HCT116 (cell line): Measurements from ENCODE around the gene MT4. TPM values are rescaled to one million over a fixed set of nuclear protein-coding genes. Genes with fewer than 3 reads are reported as not detected.

Source experiments
- CBX3 ChIP-seq: IDR thresholded peaks from 2 replicates; pipeline ENCODE4 v1.6.1; 2012; ENCODE audit warnings: low read depth
- CEBPB ChIP-seq: IDR thresholded peaks from 2 replicates; pipeline ENCODE4 v1.6.1; 2012; ENCODE audit warnings: low read depth
- EZH2 ChIP-seq: fragments of 200-600 bp; sonication (generic); IDR thresholded peaks from 2 replicates; pipeline ENCODE4 v1.6.1; 2017; ENCODE audit warnings: antibody characterized with exemption, mixed run types
- POLR2A ChIP-seq: IDR thresholded peaks from 2 replicates; pipeline ENCODE4 v1.7.0; 2011; ENCODE audit warnings: borderline replicate concordance; ENCODE audit not compliant: insufficient read depth, insufficient read length; ENCODE audit errors: extremely low read depth
- REST ChIP-seq: IDR thresholded peaks from 2 replicates; pipeline ENCODE4 v1.6.1; 2012; ENCODE audit warnings: low read depth
- SP1 ChIP-seq: IDR thresholded peaks from 2 replicates; pipeline ENCODE4 v1.6.1; 2012; ENCODE audit warnings: low read depth
- TCF7L2 ChIP-seq: IDR thresholded peaks from 2 replicates; pipeline ENCODE4 v1.7.0; 2011; ENCODE audit warnings: borderline replicate concordance, inconsistent platforms; ENCODE audit not compliant: insufficient read depth, insufficient read length; ENCODE audit errors: extremely low read depth
- YY1 ChIP-seq: IDR thresholded peaks from 2 replicates; pipeline ENCODE4 v1.6.1; 2011; ENCODE audit warnings: low read length, low read depth, moderate library complexity, mild to moderate bottlenecking; ENCODE audit not compliant: insufficient replicate concordance; ENCODE audit errors: extremely low read depth
- ZNF274 ChIP-seq: fragments of 200-500 bp; sonication (Bioruptor generic); IDR thresholded peaks from 2 replicates; pipeline ENCODE4 v1.6.1; 2014; ENCODE audit warnings: mild to moderate bottlenecking, low read depth, low read length, inconsistent platforms
- total RNA-seq: library from RNA; stranded (reverse); gene quantifications from one replicate; pipeline ENCODE4 v1.2.1, GENCODE V29; 2021; ENCODE audit not compliant: unreplicated experiment
- TF ChIP-seq, protein P1 (sequence below): IDR thresholded peaks from 2 replicates; pipeline ENCODE4 v1.6.1; 2011; ENCODE audit warnings: mild to moderate bottlenecking, low read length, moderate library complexity; ENCODE audit not compliant: insufficient replicate concordance; ENCODE audit errors: extremely low read depth

Gene MT4
- total RNA-seq, 1 experiment from 2014 or later = not detected

DNA sequence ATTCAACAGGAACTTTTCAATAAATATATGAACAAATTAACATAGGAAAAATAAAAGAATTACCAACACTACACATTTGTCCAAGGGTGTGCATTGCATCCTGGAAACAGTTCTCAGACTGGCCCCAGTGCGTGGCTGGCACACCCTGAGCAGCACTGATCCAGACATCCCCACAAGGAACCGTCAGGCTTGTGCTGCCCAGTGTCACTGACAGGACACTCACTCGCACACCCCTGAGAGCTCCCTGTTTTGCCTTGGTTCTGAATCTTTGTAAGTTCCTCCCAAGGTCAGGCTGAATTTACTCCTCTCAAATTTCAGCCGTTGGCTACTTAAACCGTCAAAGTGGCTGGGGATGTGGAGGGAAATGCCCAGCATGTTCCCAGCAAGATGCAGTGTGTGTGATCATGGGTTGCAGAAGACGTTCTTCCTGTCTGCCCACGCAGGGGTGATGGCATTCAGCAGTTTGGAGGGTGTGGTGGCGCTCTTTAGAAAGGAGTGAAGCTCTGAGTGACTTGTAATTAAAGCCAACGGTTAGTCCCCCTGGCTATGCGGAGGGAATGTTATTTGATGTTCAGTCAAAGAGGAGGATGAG, 45.2 kb downstream of the MT4 start (continued):
- TF ChIP-seq REST = no peak
- no peak for TF ChIP-seq EZH2
- peak; percentile 58 for TF ChIP-seq TCF7L2
- TF ChIP-seq POLR2A = peak; percentile 59
- TF ChIP-seq ZNF274 = no peak
- peak; percentile 19 for TF ChIP-seq YY1
- TF ChIP-seq SP1 = no peak
- TF ChIP-seq CEBPB = no peak
- TF ChIP-seq, protein P1, sequence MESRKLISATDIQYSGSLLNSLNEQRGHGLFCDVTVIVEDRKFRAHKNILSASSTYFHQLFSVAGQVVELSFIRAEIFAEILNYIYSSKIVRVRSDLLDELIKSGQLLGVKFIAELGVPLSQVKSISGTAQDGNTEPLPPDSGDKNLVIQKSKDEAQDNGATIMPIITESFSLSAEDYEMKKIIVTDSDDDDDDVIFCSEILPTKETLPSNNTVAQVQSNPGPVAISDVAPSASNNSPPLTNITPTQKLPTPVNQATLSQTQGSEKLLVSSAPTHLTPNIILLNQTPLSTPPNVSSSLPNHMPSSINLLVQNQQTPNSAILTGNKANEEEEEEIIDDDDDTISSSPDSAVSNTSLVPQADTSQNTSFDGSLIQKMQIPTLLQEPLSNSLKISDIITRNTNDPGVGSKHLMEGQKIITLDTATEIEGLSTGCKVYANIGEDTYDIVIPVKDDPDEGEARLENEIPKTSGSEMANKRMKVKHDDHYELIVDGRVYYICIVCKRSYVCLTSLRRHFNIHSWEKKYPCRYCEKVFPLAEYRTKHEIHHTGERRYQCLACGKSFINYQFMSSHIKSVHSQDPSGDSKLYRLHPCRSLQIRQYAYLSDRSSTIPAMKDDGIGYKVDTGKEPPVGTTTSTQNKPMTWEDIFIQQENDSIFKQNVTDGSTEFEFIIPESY = peak; percentile 51
- TF ChIP-seq CBX3 = no peak
- TF ChIP-seq, all 23 proteins: peak for 5
